Kidney epithelial cell (primary cell): ENCODE measurements around the gene SUPT3H. TPM values are rescaled to one million over a fixed set of nuclear protein-coding genes. Genes with fewer than 3 reads are reported as not detected.

Experiments used
- DNase-seq: peaks from one replicate; pipeline ENCODE4 v3.0.0-alpha.2; 2010; ENCODE audit warnings: low read depth
- H3K27me3 ChIP-seq: 2 replicates; pipeline ENCODE4 v1.6.0; 2011; ENCODE audit warnings: low read length; ENCODE audit not compliant: control insufficient read depth, insufficient read depth
- H3K36me3 ChIP-seq: 2 replicates; pipeline ENCODE4 v1.5.1; 2011; ENCODE audit warnings: low read length; ENCODE audit not compliant: control insufficient read depth, insufficient read depth
- H3K4me3 ChIP-seq: 2 replicates; pipeline ENCODE4 v1.5.1; 2011; ENCODE audit warnings: low read depth, mild to moderate bottlenecking, control low read depth, low read length
- total RNA-seq: library from RNA; depleted of rRNA; stranded (reverse); fragments of >200 nt; gene quantifications from 2 replicates; pipeline ENCODE4 v1.2.3, GENCODE V29; 2015
- TF ChIP-seq, protein P1 (sequence below): IDR thresholded peaks from 2 replicates; pipeline ENCODE4 v1.5.1; 2011; ENCODE audit warnings: mild to moderate bottlenecking, moderate library complexity, low read length, control low read depth, inconsistent platforms; ENCODE audit not compliant: insufficient read depth, poor library complexity, severe bottlenecking

Gene SUPT3H
- total RNA-seq, 1 donor from 2014 or later: 18.3 TPM

DNA sequence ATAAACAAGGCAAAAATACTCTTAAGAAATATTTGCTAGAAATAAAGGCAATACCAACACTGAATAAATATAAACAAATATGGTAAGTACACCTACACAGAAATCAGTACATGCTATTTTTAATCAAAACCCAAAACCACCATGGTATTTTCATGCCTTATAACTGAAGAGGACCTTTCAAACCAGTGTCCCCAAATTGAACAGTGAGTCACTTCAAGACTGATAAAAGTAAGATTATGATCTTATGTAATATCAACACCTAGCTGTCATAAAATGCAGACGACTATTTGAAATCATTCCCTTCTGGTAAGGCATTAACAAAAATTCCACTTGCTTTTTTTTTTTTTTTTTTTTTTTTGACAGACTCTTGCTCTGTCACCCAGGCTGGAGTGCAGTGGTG lies 206.4 kb downstream of the SUPT3H start:
- no peak overlapping the region for H3K4me3 ChIP-seq
- TF ChIP-seq, protein P1, sequence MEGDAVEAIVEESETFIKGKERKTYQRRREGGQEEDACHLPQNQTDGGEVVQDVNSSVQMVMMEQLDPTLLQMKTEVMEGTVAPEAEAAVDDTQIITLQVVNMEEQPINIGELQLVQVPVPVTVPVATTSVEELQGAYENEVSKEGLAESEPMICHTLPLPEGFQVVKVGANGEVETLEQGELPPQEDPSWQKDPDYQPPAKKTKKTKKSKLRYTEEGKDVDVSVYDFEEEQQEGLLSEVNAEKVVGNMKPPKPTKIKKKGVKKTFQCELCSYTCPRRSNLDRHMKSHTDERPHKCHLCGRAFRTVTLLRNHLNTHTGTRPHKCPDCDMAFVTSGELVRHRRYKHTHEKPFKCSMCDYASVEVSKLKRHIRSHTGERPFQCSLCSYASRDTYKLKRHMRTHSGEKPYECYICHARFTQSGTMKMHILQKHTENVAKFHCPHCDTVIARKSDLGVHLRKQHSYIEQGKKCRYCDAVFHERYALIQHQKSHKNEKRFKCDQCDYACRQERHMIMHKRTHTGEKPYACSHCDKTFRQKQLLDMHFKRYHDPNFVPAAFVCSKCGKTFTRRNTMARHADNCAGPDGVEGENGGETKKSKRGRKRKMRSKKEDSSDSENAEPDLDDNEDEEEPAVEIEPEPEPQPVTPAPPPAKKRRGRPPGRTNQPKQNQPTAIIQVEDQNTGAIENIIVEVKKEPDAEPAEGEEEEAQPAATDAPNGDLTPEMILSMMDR: no peak
- no peaks in the 10 kb centered on the region for H3K36me3 ChIP-seq

DNA sequence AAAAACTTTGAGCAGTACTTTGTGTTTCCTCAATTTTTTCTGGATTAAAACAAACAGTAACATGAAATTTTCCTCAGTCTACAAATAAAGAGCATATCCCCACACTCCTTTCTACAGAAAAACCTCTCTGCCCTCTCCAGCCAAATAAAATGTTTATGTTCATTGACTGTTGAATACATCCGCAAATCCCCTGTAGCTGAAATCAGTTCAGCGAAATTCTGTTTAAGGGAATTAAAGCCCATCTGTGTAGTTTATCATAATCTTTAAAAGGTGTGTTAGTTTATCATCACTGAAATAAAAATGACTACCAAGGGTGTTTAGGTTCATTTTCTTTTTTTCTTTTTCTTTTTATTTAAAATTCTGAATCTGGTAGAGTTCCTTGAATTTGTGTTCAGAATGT lies 207.4 kb downstream of the SUPT3H start:
- Histone ChIP-seq H3K36me3 (no peaks in the 10 kb centered on the region), H3K27me3 (no peaks in the 10 kb centered on the region), H3K4me3 (no peak overlapping the region)
- no peak for DNase-seq
- TF ChIP-seq, protein P1: no peak

More for the DNA sequence above, 206.4 kb downstream of the SUPT3H start:
- H3K27me3 ChIP-seq: no peaks in the 10 kb centered on the region
- DNase-seq: no peak

- TF ChIP-seq, protein P1: no peak
- Histone ChIP-seq H3K4me3 (no peak overlapping the region), H3K36me3 (no peaks in the 10 kb centered on the region), H3K27me3 (no peaks in the 10 kb centered on the region)
- DNase-seq: no peak
Measured at GRCh38 chr6:45169815-45170214, 207.9 kb downstream of the SUPT3H start.

- H3K36me3 ChIP-seq: no peaks in the 10 kb centered on the region
- DNase-seq: peak; percentile 58
- H3K4me3 ChIP-seq: no peak overlapping the region
- TF ChIP-seq, protein P1: no peak
- no peaks in the 10 kb centered on the region for H3K27me3 ChIP-seq
Measured at GRCh38 chr6:45163952-45164766, 213.6 kb downstream of the SUPT3H start.

GRCh38 chr6:45160305-45160704 lies 217.4 kb downstream of the SUPT3H start:
- DNase-seq: no peak
- no peaks in the 10 kb centered on the region for H3K36me3 ChIP-seq
- TF ChIP-seq, protein P1: no peak
- no peaks in the 10 kb centered on the region for H3K27me3 ChIP-seq
- no peak overlapping the region for H3K4me3 ChIP-seq

DNA sequence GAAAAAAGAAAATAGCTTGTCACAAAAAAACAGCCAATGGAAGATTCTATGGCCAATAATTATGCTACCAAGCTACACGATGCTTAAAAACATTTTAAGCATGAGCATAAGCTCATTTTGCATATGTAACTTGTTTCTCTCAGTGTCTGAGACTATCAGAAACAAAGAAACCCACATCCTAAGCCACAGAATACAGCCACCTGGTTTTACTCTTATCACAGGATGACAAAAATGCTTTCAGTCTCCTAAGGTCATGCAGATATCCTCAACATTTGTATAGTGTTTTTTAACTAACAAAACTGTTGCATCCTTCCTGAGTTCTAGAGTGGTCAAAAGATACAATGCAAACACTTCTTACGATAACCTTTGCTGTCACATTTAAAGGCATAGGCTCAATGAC lies 221.7 kb downstream of the SUPT3H start:
- TF ChIP-seq, protein P1: no peak
- DNase-seq: no peak
- Histone ChIP-seq H3K36me3 (no peaks in the 10 kb centered on the region), H3K4me3 (no peak overlapping the region), H3K27me3 (no peaks in the 10 kb centered on the region)
